ENCODE measurements around the gene MYO7B.

The MYO7B gene

GRCh38 chr2:127581516-127582490 is 46.3 kb downstream of the MYO7B start:
- no peak for DNase-seq (ENCODE audit: low read depth, low spot score)
- H3K4me3 ChIP-seq (ENCODE audit: low read length) = no peak overlapping the region

GRCh38 chr2:127582863-127583861 is 47.7 kb downstream of the MYO7B start:
- DNase-seq (ENCODE audit: low read depth, low spot score) = no peak
- no peak overlapping the region for H3K4me3 ChIP-seq (ENCODE audit: low read length)

- no peak overlapping the region for H3K4me3 ChIP-seq (ENCODE audit: low read length)
- DNase-seq (ENCODE audit: low read depth, low spot score) = no peak
These were observed 48.6 kb downstream of the MYO7B start for GRCh38 chr2:127584047-127584446.

- no peak for DNase-seq (ENCODE audit: low read depth, low spot score)
- H3K4me3 ChIP-seq (ENCODE audit: low read length) = no peak overlapping the region
These were observed 49.1 kb downstream of the MYO7B start for GRCh38 chr2:127584516-127585033.

- H3K4me3 ChIP-seq (ENCODE audit: low read length) = no peak overlapping the region
- DNase-seq (ENCODE audit: low read depth, low spot score) = no peak
These were observed 49.9 kb downstream of the MYO7B start for GRCh38 chr2:127585270-127585807.

- no peak overlapping the region for H3K4me3 ChIP-seq (ENCODE audit: low read length)
- no peak for DNase-seq (ENCODE audit: low read depth, low spot score)
These were observed 50.7 kb downstream of the MYO7B start for GRCh38 chr2:127586136-127586535.

GRCh38 chr2:127586746-127587295 is 51.3 kb downstream of the MYO7B start:
- no peak for DNase-seq (ENCODE audit: low read depth, low spot score)
- no peak overlapping the region for H3K4me3 ChIP-seq (ENCODE audit: low read length)

GRCh38 chr2:127588241-127588640 is 52.8 kb downstream of the MYO7B start:
- H3K4me3 ChIP-seq (ENCODE audit: low read length) = no peak overlapping the region
- no peak for DNase-seq (ENCODE audit: low read depth, low spot score)

- H3K4me3 ChIP-seq (ENCODE audit: low read length) = no peak overlapping the region
- no peak for DNase-seq (ENCODE audit: low read depth, low spot score)
These were observed 53.9 kb downstream of the MYO7B start for GRCh38 chr2:127589358-127589757.

GRCh38 chr2:127589841-127590240 is 54.4 kb downstream of the MYO7B start:
- no peak for DNase-seq (ENCODE audit: low read depth, low spot score)
- no peak overlapping the region for H3K4me3 ChIP-seq (ENCODE audit: low read length)

GRCh38 chr2:127590386-127591190 is 55.1 kb downstream of the MYO7B start:
- DNase-seq (ENCODE audit: low read depth, low spot score) = no peak
- no peak overlapping the region for H3K4me3 ChIP-seq (ENCODE audit: low read length)

GRCh38 chr2:127591221-127591923 is 55.9 kb downstream of the MYO7B start:
- DNase-seq (ENCODE audit: low read depth, low spot score) = peak; percentile 91
- no peak overlapping the region for H3K4me3 ChIP-seq (ENCODE audit: low read length)

GRCh38 chr2:127592761-127593227 is 57.3 kb downstream of the MYO7B start:
- no peak for DNase-seq (ENCODE audit: low read depth, low spot score)
- H3K4me3 ChIP-seq (ENCODE audit: low read length) = no peak overlapping the region

GRCh38 chr2:127593228-127594115 is 58.0 kb downstream of the MYO7B start:
- H3K4me3 ChIP-seq (ENCODE audit: low read length) = no peak overlapping the region
- DNase-seq (ENCODE audit: low read depth, low spot score) = no peak

GRCh38 chr2:127594116-127594591 is 58.7 kb downstream of the MYO7B start:
- no peak overlapping the region for H3K4me3 ChIP-seq (ENCODE audit: low read length)
- no peak for DNase-seq (ENCODE audit: low read depth, low spot score)

GRCh38 chr2:127596311-127597045 is 61.0 kb downstream of the MYO7B start:
- DNase-seq (ENCODE audit: low read depth, low spot score) = no peak
- no peak overlapping the region for H3K4me3 ChIP-seq (ENCODE audit: low read length)
